NCI-H524 treated with DMSO at 0.1 percent for 48 hours (cell line): ENCODE results near the gene CLSTN2.
A peak's percentile ranks its signal among the peaks of the same experiment; 100 is the strongest.

Experiments
- DNase-seq: peaks from one replicate; lab custom pipeline; 2025; lab: John Stamatoyannopoulos, UW

The CLSTN2 gene

GRCh38 chr3:140238646-140239314, 303.8 kb downstream of the CLSTN2 start:
- no peak for DNase-seq

GRCh38 chr3:140242818-140243276, 307.9 kb downstream of the CLSTN2 start:
- peak; percentile 87 for DNase-seq

- DNase-seq: no peak
Measured at GRCh38 chr3:140243575-140243974, 308.6 kb downstream of the CLSTN2 start.

GRCh38 chr3:140244893-140245292, 309.9 kb downstream of the CLSTN2 start:
- no peak for DNase-seq

GRCh38 chr3:140246578-140246977, 311.6 kb downstream of the CLSTN2 start:
- DNase-seq: no peak

- DNase-seq: no peak
Measured at GRCh38 chr3:140247775-140248174, 312.8 kb downstream of the CLSTN2 start.

DNA sequence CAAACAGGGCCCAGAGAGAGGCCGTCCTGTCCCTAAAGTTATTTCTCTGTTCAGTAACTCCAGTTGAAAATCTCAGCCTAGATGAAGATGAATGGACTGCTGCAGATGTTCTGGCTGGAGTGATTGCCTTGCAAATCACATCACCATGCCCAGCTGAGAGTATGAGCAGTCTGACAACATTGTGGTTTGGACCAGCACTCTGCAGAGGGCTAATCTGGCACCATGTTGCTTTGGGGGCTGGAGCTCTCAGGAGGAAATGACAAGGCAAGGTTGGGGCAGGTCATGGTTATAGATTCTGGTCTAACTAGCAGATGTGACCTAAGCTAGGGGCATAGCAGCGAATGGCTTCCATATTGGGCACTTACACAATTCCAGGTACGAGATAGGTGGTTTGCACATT, 314.2 kb downstream of the CLSTN2 start:
- no peak for DNase-seq

GRCh38 chr3:140250010-140250855, 315.2 kb downstream of the CLSTN2 start:
- DNase-seq: no peak

GRCh38 chr3:140250945-140251344, 316.0 kb downstream of the CLSTN2 start:
- DNase-seq: no peak

DNA sequence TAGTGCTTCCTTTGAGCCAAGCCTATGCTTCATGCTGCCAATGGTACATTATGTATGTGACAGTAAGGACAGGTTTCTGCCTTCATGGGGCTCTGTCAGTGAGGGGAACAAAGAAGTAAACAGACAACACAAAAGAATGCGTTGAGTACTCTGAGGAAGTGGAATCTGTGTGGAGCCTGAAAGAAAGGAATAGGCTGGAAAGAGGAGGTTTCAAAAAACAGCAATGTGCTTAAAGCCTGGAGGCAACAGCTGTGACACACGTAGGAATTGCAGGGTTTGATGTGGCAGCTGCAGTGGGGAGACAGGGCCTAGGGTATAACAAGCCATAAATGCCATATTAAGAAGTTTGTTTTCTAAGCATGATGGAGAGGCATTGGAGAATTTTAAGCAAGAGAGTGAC, 316.7 kb downstream of the CLSTN2 start:
- no peak for DNase-seq

- DNase-seq: no peak
Measured at GRCh38 chr3:140252812-140253656, 318.0 kb downstream of the CLSTN2 start.

DNA sequence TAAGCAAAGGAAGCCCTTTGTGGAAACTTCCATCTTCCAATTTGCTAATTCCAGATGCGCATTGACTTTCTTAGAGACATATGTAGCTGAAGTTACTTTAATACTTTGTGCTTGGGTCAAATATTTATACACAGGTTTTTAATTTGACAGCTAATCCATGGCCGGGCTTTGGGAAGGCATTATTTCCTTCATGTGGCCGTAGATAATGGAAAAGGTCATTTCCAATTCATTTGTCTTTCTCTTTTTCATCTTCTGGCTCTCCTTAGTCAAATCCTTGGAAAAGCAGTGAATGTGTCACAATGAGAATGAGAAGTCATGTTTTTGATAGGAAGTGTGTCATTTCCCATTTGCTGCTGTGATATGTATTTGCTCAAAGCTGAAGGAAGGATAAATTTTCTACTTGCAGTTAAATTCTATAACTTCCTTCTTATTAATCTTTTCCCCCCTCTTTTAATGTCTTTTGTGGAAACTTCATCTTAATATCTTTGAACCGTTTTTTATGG, 323.3 kb downstream of the CLSTN2 start:
- DNase-seq: no peak

GRCh38 chr3:140265302-140265701, 330.3 kb downstream of the CLSTN2 start:
- DNase-seq: no peak

- DNase-seq: no peak
Measured at GRCh38 chr3:140268103-140268502, 333.1 kb downstream of the CLSTN2 start.

- no peak for DNase-seq
Measured at GRCh38 chr3:140268610-140269009, 333.6 kb downstream of the CLSTN2 start.

DNA sequence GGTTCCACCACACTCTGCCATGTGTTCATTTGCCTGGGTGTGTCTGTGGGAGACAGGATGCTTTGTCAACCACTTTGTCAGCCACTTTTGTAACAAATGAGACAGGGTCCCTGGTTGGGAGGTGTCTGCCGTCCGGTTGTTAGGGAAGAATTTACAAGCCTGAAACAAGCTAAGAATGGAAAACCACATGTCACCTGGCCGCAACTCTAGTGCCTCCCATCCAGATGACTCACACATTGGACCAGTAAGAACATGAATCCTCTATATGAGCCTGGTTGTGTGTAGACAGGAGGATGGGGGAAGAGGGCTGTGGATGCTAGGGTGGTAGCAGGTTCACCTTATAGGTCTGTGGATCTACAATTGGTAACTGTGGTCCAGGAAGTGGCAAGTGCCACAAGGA, 335.3 kb downstream of the CLSTN2 start:
- DNase-seq: no peak

DNA sequence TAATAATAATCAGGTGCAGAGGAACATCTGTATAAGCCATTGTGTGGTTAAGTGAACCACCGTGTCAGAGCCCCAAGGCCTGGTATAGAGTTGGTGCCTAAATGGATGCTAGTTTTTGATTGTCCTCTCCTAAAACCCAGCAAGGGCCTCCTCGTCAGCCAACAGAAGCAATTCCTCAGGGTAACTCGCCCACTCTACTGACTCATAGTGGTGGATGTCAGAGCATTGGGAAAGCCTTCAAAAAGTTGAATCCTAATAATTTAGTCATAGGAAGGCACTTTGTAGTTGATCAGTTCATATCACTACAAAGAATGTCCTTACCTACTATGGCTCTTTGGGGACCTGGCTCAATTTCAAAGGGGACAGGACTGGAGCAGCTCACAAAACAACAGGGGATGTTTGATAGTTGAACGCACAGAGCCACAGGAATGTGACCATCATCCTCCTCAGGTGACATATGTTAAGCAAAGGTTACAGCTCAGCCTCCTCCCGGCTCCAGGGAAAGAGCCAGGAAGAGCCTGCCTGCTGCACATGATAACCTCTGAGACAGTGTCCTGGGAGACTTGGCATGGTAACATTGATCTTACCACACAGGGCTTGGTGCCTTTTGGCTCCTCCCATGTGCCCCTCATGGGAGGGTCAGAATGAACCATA, 338.7 kb downstream of the CLSTN2 start:
- DNase-seq: no peak

DNA sequence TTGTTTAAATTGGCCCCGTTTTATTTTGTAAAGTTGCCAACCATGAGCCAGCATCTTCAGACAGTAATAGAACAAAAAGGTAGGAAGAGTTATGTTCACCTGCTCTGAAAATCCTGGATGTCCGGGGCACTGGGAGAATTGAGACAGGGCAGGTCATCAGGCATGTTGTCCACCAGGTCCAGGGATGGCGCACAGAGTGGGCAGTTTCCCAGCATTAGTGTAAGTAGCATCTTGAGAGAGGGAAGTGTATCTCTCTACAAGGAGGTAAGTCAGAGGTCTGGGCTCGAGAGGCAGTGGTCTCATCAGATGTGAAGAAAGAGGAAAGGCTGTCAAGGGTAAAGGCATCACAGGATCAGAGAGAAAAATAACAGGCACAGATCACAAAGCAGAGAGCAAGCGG, 339.4 kb downstream of the CLSTN2 start:
- no peak for DNase-seq

DNA sequence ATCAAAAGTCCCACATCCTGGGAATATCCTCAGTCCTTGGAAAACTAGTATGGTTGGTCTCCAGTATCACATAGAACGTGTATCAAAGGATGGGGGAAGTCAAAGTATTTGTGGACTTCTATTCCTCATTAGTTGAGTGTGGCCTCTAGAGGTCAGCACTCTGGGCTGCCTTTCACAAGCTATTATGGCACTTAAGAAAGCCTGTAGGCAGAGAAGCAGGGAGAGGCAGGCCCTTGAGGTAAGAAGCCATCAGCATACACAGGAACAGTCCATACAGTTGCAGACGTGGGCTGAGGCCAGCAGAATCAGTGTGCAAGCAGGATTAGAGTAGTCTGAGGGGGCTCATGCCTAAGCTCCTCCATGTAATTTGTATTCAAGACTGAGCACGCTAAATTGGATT, 341.7 kb downstream of the CLSTN2 start:
- DNase-seq: peak; percentile 95

DNA sequence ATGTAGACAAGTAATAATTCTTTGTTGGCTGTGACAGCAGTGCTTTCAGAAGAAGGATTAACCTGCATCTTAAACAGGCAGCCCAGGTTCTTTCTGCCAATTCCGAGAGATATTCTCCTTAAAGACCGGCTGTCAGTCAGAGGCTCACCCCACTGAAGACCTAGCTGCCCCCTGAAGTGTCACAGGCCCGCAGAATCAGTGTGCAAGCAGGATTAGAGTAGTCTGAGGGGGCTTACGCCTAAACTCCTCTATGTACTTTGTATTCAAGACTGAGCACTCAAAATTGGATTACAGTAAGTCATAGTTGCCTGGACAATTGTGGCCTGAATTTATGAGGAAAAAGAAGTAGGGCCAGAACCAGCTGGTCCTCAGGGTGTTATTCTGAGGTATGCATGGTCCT, 342.9 kb downstream of the CLSTN2 start:
- no peak for DNase-seq

DNA sequence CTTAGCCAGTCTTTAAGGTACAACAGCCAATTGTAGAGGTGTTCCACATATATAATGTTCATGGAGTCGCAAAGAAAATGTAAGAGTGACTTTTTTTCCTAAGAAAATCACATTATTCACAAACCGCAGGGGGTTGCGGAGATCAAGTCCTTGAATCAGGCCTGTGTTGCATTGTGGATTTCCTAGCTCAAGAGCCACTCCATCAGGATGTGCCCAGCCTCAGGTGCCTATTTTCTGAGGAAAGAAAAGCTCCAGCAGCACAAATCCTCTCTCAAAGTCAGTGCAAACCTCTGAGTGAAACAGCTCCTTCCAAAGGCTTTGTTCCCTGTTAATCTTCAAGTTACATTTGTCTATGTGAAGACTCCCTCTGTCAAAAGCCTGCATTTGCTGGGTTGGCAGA, 349.4 kb downstream of the CLSTN2 start:
- DNase-seq: no peak

DNA sequence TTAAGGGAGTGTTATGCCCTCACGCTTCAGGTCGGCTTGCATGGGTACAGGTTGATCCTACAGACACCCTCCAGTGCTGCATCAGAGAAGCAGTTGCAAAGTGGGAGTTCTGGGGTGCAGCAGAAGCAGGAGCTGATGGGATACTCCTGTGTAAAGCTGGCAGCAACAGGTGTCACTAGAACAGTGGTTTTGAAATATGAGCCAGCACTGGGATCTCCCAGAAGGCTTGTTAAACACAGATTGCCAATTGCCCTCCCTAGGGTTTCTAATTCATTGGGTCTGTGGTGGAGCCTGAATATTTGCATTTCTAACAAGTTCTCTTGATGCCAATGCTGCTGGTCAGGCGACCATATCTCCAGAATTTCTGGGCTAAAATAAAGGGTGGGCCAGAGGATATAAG, 350.4 kb downstream of the CLSTN2 start:
- DNase-seq: peak; percentile 72
